Bronchial epithelial cell (primary cell): Measurements from ENCODE around the gene CCDC134. TPM values are rescaled to one million over a fixed set of nuclear protein-coding genes. Genes with fewer than 3 reads are reported as not detected.

Source experiments
- DNase-seq: peaks from one replicate; pipeline ENCODE4 v3.0.0-alpha.2; 2010; ENCODE audit warnings: low read depth
- FAIRE-seq: peaks from 2 replicates; lab custom pipeline; 2011; peaks lifted over from hg19 to GRCh38; lab: Jason Lieb, UNC
- H3K27me3 ChIP-seq: 2 replicates; pipeline ENCODE4 v1.5.1; 2011; ENCODE audit warnings: low read length; ENCODE audit not compliant: control insufficient read depth, insufficient read depth
- H3K36me3 ChIP-seq: 2 replicates; pipeline ENCODE4 v1.5.1; 2011; ENCODE audit warnings: low read length; ENCODE audit not compliant: control insufficient read depth, insufficient read depth
- H3K4me3 ChIP-seq: 2 replicates; pipeline ENCODE4 v1.5.1; 2011; ENCODE audit warnings: mild to moderate bottlenecking, low read depth, low read length, control low read depth
- CTCF ChIP-seq: IDR thresholded peaks from 2 replicates; pipeline ENCODE4 v1.5.1; 2011; ENCODE audit warnings: mild to moderate bottlenecking, moderate library complexity, low read length, control low read depth, inconsistent platforms; ENCODE audit not compliant: insufficient read depth, severe bottlenecking
- total RNA-seq: library from RNA; depleted of rRNA; stranded (reverse); fragments of >200 nt; gene quantifications from 2 replicates; pipeline ENCODE4 v1.2.1, GENCODE V29; 2014

The CCDC134 gene
- total RNA-seq, 1 donor from 2014 or later: 6.1 TPM

GRCh38 chr22:41848468-41848867 lies 48.0 kb downstream of the CCDC134 start:
- peak; percentile 35 for TF ChIP-seq CTCF
- Histone ChIP-seq H3K36me3 (peaks cover 10% of the 10 kb centered on the region), H3K27me3 (no peaks in the 10 kb centered on the region), H3K4me3 (no peak overlapping the region)
- no peak for DNase-seq
- FAIRE-seq: no peak

GRCh38 chr22:41856469-41856868 lies 56.0 kb downstream of the CCDC134 start:
- Histone ChIP-seq H3K27me3 (no peaks in the 10 kb centered on the region), H3K4me3 (no peak overlapping the region), H3K36me3 (peaks cover 4% of the 10 kb centered on the region)
- no peak for FAIRE-seq
- no peak for DNase-seq
- no peak for TF ChIP-seq CTCF

GRCh38 chr22:41857155-41857859 lies 56.8 kb downstream of the CCDC134 start:
- Histone ChIP-seq H3K4me3 (no peak overlapping the region), H3K27me3 (no peaks in the 10 kb centered on the region), H3K36me3 (peaks cover 4% of the 10 kb centered on the region)
- TF ChIP-seq CTCF: peak; percentile 69
- FAIRE-seq (no peak), DNase-seq (peak; percentile 92)

- Histone ChIP-seq H3K36me3 (peaks cover 5% of the 10 kb centered on the region), H3K4me3 (no peak overlapping the region), H3K27me3 (no peaks in the 10 kb centered on the region)
- FAIRE-seq: no peak
- no peak for TF ChIP-seq CTCF
- DNase-seq: no peak
These were observed 57.4 kb downstream of the CCDC134 start for GRCh38 chr22:41857860-41858199.

- FAIRE-seq: no peak
- no peaks in the 10 kb centered on the region for H3K27me3 ChIP-seq
- no peak for TF ChIP-seq CTCF
- no peak for DNase-seq
- peaks cover 8% of the 10 kb centered on the region for H3K36me3 ChIP-seq
- no peak overlapping the region for H3K4me3 ChIP-seq
These were observed 61.7 kb downstream of the CCDC134 start for GRCh38 chr22:41862160-41862529.

GRCh38 chr22:41862530-41863266 lies 62.2 kb downstream of the CCDC134 start:
- Histone ChIP-seq H3K4me3 (no peak overlapping the region), H3K27me3 (no peaks in the 10 kb centered on the region), H3K36me3 (peaks cover 9% of the 10 kb centered on the region)
- FAIRE-seq (no peak), DNase-seq (no peak)
- TF ChIP-seq CTCF: no peak
